Kidney epithelial cell (primary cell): ENCODE results near the gene TSC22D4. TPM values are rescaled to one million over a fixed set of nuclear protein-coding genes. Genes with fewer than 3 reads are reported as not detected.

ENCODE experiments used
- DNase-seq: peaks from one replicate; pipeline ENCODE4 v3.0.0-alpha.2; 2010; ENCODE audit warnings: low read depth
- H3K27me3 ChIP-seq: 2 replicates; pipeline ENCODE4 v1.6.0; 2011; ENCODE audit warnings: low read length; ENCODE audit not compliant: control insufficient read depth, insufficient read depth
- H3K36me3 ChIP-seq: 2 replicates; pipeline ENCODE4 v1.5.1; 2011; ENCODE audit warnings: low read length; ENCODE audit not compliant: control insufficient read depth, insufficient read depth
- H3K4me3 ChIP-seq: 2 replicates; pipeline ENCODE4 v1.5.1; 2011; ENCODE audit warnings: low read depth, mild to moderate bottlenecking, control low read depth, low read length
- total RNA-seq: library from RNA; depleted of rRNA; stranded (reverse); fragments of >200 nt; gene quantifications from 2 replicates; pipeline ENCODE4 v1.2.3, GENCODE V29; 2015
- TF ChIP-seq, protein P1 (sequence below): IDR thresholded peaks from 2 replicates; pipeline ENCODE4 v1.5.1; 2011; ENCODE audit warnings: mild to moderate bottlenecking, moderate library complexity, low read length, control low read depth, inconsistent platforms; ENCODE audit not compliant: insufficient read depth, poor library complexity, severe bottlenecking

The TSC22D4 gene
- total RNA-seq, 1 donor from 2014 or later, result 41.6 TPM

DNA sequence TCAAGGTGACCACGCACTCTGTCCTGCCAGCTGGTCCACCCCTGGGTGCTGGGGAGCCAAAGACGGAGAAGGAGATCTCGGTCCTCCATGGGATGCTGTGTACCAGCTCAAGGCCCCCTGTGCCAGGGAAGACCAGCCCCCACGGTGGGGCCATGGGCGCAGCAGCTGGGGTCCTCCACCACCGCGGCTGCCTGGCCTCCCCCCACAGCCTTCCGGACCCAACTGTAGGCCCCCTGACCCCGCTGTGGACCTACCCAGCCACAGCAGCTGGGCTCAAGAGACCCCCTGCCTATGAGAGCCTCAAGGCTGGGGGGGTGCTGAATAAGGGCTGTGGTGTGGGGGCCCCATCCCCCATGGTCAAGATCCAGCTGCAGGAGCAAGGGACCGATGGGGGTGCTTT is 10.1 kb upstream of the TSC22D4 start:
- TF ChIP-seq, protein P1, sequence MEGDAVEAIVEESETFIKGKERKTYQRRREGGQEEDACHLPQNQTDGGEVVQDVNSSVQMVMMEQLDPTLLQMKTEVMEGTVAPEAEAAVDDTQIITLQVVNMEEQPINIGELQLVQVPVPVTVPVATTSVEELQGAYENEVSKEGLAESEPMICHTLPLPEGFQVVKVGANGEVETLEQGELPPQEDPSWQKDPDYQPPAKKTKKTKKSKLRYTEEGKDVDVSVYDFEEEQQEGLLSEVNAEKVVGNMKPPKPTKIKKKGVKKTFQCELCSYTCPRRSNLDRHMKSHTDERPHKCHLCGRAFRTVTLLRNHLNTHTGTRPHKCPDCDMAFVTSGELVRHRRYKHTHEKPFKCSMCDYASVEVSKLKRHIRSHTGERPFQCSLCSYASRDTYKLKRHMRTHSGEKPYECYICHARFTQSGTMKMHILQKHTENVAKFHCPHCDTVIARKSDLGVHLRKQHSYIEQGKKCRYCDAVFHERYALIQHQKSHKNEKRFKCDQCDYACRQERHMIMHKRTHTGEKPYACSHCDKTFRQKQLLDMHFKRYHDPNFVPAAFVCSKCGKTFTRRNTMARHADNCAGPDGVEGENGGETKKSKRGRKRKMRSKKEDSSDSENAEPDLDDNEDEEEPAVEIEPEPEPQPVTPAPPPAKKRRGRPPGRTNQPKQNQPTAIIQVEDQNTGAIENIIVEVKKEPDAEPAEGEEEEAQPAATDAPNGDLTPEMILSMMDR, result no peak
- Histone ChIP-seq H3K27me3 (peaks cover 3% of the 10 kb centered on the region), H3K36me3 (no peaks in the 10 kb centered on the region), H3K4me3 (no peak overlapping the region)
- no peak for DNase-seq

DNA sequence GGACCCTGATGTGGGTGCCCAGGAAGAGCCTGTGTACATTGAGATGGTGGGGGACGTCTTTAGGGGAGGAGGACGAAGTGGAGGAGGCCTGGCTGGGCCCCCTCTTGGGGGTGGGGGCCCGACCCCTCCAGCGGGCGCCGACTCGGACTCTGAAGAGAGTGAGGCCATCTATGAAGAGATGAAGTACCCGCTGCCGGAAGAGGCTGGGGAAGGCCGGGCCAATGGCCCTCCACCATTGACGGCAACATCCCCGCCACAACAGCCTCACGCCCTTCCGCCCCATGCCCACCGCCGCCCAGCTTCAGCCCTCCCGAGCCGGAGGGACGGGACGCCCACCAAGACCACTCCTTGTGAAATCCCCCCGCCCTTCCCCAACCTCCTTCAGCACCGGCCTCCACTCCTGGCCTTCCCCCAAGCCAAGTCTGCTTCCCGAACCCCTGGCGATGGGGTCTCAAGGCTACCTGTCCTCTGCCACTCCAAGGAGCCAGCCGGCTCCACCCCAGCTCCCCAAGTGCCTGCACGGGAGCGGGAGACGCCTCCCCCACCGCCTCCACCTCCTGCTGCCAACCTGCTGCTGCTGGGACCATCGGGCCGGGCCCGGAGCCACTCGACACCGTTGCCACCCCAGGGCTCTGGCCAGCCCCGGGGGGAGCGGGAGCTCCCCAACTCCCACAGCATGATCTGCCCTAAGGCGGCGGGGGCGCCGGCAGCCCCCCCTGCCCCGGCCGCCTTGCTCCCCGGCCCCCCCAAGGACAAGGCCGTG is 9.5 kb upstream of the TSC22D4 start:
- TF ChIP-seq, protein P1, result no peak
- no peak overlapping the region for H3K4me3 ChIP-seq
- H3K27me3 ChIP-seq, result peaks cover 3% of the 10 kb centered on the region
- H3K36me3 ChIP-seq, result no peaks in the 10 kb centered on the region
- DNase-seq, result no peak

DNA sequence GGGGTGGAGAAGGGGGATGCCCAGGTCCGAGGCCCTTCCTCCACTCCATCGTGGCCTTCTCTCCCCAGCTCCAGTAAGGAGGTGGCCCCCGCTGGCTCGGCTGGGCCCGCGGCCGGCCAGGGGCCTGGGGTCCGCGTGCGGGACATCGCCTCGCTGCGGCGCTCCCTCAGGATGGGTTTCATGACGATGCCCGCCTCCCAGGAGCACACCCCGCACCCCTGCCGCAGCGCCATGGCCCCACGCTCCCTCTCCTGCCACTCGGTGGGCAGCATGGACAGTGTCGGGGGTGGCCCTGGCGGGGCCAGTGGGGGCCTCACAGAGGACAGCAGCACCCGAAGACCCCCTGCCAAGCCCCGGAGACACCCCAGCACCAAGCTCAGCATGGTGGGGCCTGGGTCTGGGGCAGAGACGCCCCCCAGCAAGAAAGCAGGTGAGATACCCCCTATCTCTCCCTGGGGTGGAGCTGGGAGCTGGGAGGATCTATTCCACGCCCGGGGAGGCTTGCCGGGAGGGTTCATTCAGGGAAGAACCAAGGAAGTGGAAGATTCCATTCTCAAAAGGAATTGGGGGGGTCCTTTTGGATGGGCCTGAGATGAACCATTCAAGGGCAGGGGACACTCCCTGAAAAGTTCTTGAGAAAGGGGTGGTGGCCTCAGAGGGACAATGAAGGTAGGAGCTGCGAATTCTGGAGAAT is 7.9 kb upstream of the TSC22D4 start:
- TF ChIP-seq, protein P1, result no peak
- Histone ChIP-seq H3K27me3 (peaks cover 3% of the 10 kb centered on the region), H3K36me3 (no peaks in the 10 kb centered on the region), H3K4me3 (no peak overlapping the region)
- DNase-seq, result no peak

DNA sequence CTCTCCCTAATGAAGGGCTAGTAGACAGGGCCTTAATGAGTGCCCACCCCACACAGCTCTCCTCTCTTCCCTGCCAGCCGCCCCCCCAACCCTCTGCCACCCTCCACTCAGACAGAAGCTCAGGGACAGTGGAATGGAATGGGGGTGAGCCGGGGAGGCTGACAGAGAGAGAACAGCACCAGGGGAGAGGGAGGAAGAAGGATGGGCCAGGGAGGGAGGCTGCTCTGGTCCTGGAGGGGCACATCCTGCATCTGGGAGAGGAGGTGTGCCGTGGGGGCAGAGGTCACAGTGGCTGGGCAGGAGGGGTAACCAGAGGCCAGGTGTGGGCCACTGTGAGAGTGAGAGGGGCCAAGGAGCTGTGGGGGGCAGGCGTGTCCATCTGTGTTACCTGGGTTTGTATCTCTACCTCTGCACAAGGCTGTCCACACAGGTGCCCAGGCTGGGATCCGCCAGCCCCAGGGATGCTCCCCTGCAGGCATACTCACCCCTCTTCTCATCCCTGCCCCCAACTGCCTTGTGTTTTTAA is 7.2 kb upstream of the TSC22D4 start:
- peaks cover 3% of the 10 kb centered on the region for H3K27me3 ChIP-seq
- no peak overlapping the region for H3K4me3 ChIP-seq
- TF ChIP-seq, protein P1, result no peak
- DNase-seq, result no peak
- no peaks in the 10 kb centered on the region for H3K36me3 ChIP-seq

DNA sequence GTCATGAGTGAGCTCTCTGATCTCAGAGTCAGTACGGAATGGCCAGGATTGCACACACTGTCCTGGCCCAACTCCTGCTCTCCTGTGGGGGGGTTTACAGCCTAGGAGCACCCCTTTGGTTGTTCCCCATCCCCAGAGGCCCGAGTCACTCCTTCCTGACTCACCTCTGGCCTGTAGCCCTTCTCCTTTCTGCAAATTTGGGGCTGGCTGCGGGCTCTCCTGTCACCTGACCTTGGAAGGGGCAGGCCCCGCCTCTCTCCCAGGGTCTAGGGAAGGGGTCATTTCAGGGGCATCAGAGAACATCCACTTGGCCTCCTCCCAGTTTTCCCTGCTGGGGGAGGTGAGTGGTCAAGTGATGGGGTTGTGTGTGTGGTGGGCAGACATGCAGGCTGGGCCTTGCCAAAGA is 6.5 kb upstream of the TSC22D4 start:
- TF ChIP-seq, protein P1, result no peak
- H3K4me3 ChIP-seq, result no peak overlapping the region
- H3K36me3 ChIP-seq, result no peaks in the 10 kb centered on the region
- DNase-seq, result no peak
- H3K27me3 ChIP-seq, result peaks cover 3% of the 10 kb centered on the region
